ENCODE measurements around the gene RAB1B.

RAB1B gene

DNA sequence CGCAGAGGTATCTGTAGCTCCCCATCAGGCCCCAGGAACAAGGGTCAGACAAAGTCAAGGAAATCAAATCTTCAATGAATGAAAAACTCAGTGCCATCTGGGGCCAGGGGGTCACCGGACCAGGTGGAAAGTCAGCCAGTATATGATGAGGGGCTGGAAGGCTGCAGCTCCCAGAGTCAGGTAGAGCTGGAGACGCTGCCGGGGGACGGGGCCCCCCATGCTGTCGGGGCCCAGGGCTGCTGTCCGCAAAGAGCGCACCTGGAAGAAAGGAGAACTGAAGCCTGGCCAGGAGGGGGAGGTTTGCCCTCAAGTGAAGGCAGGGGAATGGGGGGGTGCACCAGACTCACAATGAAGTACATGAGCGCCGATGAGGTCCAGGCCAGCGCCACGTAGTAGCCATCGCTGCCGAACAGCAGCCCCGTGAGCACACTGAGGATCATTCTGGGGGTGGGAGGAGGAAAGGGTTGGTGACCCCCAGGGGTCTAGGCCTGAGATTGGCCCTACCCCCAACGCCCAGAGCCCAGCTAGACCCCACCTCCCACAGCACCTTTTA lies 16.2 kb downstream of the RAB1B start:
- no peak overlapping the region for H3K4me3 ChIP-seq (ENCODE audit: low read depth, low read length)

DNA sequence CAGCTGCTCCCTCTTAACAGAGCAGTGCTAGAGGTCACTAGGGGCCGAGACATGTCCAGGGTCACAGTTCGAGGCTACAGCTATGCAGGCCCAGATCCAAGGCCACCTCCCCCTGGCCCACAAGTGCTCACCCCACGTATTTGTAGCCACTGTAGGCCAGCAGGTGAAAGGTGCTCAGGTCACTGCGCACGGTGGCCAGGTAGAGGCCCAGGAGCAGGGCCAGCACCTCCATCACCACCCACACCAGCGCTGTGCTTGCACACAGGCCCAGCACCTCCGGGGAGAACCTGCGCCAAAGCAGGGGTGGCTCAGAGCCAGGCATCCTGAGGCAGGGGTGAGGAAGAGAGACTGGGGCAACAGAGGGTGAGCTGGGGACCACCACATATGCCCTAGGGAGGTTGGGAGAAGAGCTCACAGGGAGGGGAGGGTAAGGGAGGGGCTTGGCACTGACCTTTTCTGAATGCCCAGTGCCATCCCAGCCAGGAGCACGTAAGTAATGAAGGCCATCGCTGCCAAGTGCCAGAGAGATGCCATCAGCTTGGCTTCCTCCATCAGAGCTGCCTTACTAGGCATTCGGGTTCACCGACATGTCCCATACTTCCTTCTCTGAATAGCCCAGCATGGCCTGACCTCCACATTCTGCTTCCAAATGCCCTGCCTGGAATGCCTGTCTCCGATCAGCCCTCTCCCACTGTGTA lies 17.0 kb downstream of the RAB1B start:
- H3K9me3 ChIP-seq (ENCODE audit: control insufficient read depth, low read length) = no peaks in the 10 kb centered on the region
- no peaks in the 10 kb centered on the region for H3K27me3 ChIP-seq (ENCODE audit: control insufficient read depth, insufficient read depth, low read length)
- H3K4me1 ChIP-seq = no peaks in the 10 kb centered on the region
- no peak overlapping the region for H3K27ac ChIP-seq
- H3K79me2 ChIP-seq = no peaks in the 10 kb centered on the region
- H2AFZ ChIP-seq = no peak overlapping the region
- H3K36me3 ChIP-seq (ENCODE audit: control insufficient read depth, insufficient read depth, low read length) = no peaks in the 10 kb centered on the region
- no peak overlapping the region for H3K4me3 ChIP-seq (ENCODE audit: low read depth, low read length)
- no peak overlapping the region for H3K4me2 ChIP-seq (ENCODE audit: low read length)
- H3K9ac ChIP-seq = no peak overlapping the region
- TF ChIP-seq, protein P1, sequence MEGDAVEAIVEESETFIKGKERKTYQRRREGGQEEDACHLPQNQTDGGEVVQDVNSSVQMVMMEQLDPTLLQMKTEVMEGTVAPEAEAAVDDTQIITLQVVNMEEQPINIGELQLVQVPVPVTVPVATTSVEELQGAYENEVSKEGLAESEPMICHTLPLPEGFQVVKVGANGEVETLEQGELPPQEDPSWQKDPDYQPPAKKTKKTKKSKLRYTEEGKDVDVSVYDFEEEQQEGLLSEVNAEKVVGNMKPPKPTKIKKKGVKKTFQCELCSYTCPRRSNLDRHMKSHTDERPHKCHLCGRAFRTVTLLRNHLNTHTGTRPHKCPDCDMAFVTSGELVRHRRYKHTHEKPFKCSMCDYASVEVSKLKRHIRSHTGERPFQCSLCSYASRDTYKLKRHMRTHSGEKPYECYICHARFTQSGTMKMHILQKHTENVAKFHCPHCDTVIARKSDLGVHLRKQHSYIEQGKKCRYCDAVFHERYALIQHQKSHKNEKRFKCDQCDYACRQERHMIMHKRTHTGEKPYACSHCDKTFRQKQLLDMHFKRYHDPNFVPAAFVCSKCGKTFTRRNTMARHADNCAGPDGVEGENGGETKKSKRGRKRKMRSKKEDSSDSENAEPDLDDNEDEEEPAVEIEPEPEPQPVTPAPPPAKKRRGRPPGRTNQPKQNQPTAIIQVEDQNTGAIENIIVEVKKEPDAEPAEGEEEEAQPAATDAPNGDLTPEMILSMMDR (IDR thresholded peaks at IDR 0.05) = no peak

More for the DNA sequence above, 16.2 kb downstream of the RAB1B start:
- Histone ChIP-seq H3K9me3 (ENCODE audit: control insufficient read depth, low read length) (no peaks in the 10 kb centered on the region), H3K4me1 (no peaks in the 10 kb centered on the region), H3K36me3 (ENCODE audit: control insufficient read depth, insufficient read depth, low read length) (no peaks in the 10 kb centered on the region), H2AFZ (no peak overlapping the region), H3K4me2 (ENCODE audit: low read length) (no peak overlapping the region), H3K27ac (no peak overlapping the region), H3K79me2 (no peaks in the 10 kb centered on the region), H3K9ac (no peak overlapping the region), H3K27me3 (ENCODE audit: control insufficient read depth, insufficient read depth, low read length) (no peaks in the 10 kb centered on the region)
- TF ChIP-seq, protein P1 (IDR thresholded peaks at IDR 0.05) = no peak

DNA sequence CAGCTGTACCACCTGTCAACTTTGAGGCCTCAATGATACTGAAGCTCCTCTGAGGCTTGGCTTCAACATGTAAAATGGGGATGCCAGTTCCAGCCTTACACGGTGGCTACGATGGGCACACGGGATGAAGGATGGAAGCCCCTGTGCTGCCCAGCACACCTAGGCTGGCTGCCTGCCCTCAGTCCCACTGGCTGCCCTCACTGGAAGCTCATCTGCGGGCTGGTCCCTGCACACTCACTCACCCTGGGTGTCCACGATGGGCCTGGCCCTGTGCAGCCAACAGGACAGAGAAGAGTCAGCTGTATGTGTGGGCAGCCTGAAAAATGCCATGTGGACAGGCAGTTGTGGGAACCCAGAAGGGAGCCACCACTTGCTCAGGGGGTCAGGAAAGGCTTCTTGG lies 18.3 kb downstream of the RAB1B start:
- H3K79me2 ChIP-seq = no peaks in the 10 kb centered on the region
- H3K4me3 ChIP-seq (ENCODE audit: low read depth, low read length) = no peak overlapping the region
- H3K27ac ChIP-seq = no peak overlapping the region
- no peaks in the 10 kb centered on the region for H3K4me1 ChIP-seq
- TF ChIP-seq, protein P1 (IDR thresholded peaks at IDR 0.05) = no peak
- no peaks in the 10 kb centered on the region for H3K9me3 ChIP-seq (ENCODE audit: control insufficient read depth, low read length)
- H3K9ac ChIP-seq = no peak overlapping the region
- no peaks in the 10 kb centered on the region for H3K27me3 ChIP-seq (ENCODE audit: control insufficient read depth, insufficient read depth, low read length)
- no peaks in the 10 kb centered on the region for H3K36me3 ChIP-seq (ENCODE audit: control insufficient read depth, insufficient read depth, low read length)
- no peak overlapping the region for H3K4me2 ChIP-seq (ENCODE audit: low read length)
- no peak overlapping the region for H2AFZ ChIP-seq

DNA sequence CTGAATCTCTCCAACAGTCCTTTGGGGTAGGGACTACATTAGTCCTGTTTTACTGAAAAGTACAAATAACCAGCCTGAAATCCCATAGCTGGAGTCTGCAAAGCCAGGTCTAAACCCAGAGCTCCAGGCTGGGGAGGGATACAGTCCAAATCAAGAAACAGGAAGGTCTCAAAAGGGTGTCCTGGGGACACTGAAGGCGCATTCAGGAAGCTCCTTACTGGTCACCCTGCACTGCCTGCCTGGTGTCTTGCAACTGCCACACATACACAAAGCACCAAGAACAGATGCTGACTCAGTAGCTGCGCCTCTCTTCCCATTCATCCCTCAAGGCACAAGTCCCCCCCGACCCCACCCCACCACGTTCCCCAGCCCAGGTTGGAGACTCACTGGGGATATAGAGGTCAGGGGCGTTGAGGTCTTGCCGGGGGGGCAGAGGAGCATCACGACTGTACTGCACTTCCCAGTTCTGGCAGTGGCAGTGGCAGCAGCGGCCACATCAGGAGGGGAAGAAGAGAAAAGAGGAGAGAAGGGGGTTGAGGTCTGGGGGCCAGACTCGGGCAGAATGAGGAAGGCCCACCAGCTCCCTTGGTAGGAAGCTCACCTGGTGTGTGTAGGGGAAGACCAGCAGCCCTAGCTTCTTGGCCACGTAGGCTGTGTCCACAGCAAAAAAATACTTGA lies 18.9 kb downstream of the RAB1B start:
- Histone ChIP-seq H3K27ac (no peak overlapping the region), H2AFZ (no peak overlapping the region), H3K27me3 (ENCODE audit: control insufficient read depth, insufficient read depth, low read length) (no peaks in the 10 kb centered on the region), H3K4me1 (no peaks in the 10 kb centered on the region), H3K9me3 (ENCODE audit: control insufficient read depth, low read length) (no peaks in the 10 kb centered on the region), H3K4me2 (ENCODE audit: low read length) (no peak overlapping the region), H3K79me2 (no peaks in the 10 kb centered on the region), H3K4me3 (ENCODE audit: low read depth, low read length) (no peak overlapping the region), H3K36me3 (ENCODE audit: control insufficient read depth, insufficient read depth, low read length) (no peaks in the 10 kb centered on the region), H3K9ac (no peak overlapping the region)
- TF ChIP-seq, protein P1 (IDR thresholded peaks at IDR 0.05) = no peak

All from parathyroid adenoma (tissue), 2 donors.